Gastroesophageal sphincter (tissue), 4 donors: ENCODE measurements around the gene SSRP1. TPM values are rescaled to one million over a fixed set of nuclear protein-coding genes. Genes with fewer than 3 reads are reported as not detected.
"Not testable (repeated sequence)": the region's sequence is repeated elsewhere in the genome, so short reads cannot be mapped to it uniquely, and the experiment has no call there.

Experiments used
- ATAC-seq: fragments of 150-250 bp; one replicate; pipeline ENCODE4 v1.9.1; 2016; ENCODE audit warnings: mild to moderate bottlenecking, moderate library complexity
- H3K27ac ChIP-seq, 4 donors: fragments of 200-600 bp; sonication (generic) in 3 of 4; 1 replicate in 3 of 4; 2 replicates in 1 of 4; pipeline ENCODE4 v1.5.1; 2016 to 2019
- H3K27me3 ChIP-seq: fragments of 200-600 bp; sonication (generic); one replicate; pipeline ENCODE4 v1.5.1; 2019
- H3K36me3 ChIP-seq, 2 donors: fragments of 200-600 bp; sonication (generic); one replicate each; pipeline ENCODE4 v1.5.1; 2019; ENCODE audit warnings: control low read depth in 1 of 2
- H3K4me1 ChIP-seq, 3 donors: fragments of 200-600 bp; sonication (generic); 1 replicate in 2 of 3; 2 replicates in 1 of 3; pipeline ENCODE4 v1.5.1; 2016 to 2019; ENCODE audit warnings: control low read depth in 2 of 3
- H3K4me3 ChIP-seq, 2 donors: fragments of 200-600 bp; sonication (generic); one replicate each; pipeline ENCODE4 v1.5.1; 2019; ENCODE audit warnings: mild to moderate bottlenecking in 1 of 2, moderate library complexity in 1 of 2
- H3K9me3 ChIP-seq, 3 donors: fragments of 200-600 bp; sonication (generic); one replicate each; pipeline ENCODE4 v1.5.1; 2017 to 2019; ENCODE audit warnings: control low read depth in 2 of 3
- CTCF ChIP-seq, 4 experiments: fragments of 200-600 bp in 2 of 4; fragments of 450-650 bp in 2 of 4; sonication (generic) in 1 of 4; IDR thresholded peaks; one replicate each; pipeline ENCODE4 v1.5.1; 2017 to 2019; ENCODE audit warnings: antibody characterized with exemption in 4 of 4, mild to moderate bottlenecking in 2 of 4, moderate library complexity in 2 of 4
- EP300 ChIP-seq: sonication (generic); formaldehyde crosslinking; IDR thresholded peaks from one replicate; pipeline ENCODE4 v1.6.1; 2017; ENCODE audit warnings: antibody characterized with exemption, mild to moderate bottlenecking
- POLR2A ChIP-seq, 2 donors: fragments of 450-650 bp; IDR thresholded peaks; one replicate each; pipeline ENCODE4 v1.6.1; 2017; ENCODE audit warnings: antibody characterized with exemption in 2 of 2, mild to moderate bottlenecking in 2 of 2, moderate library complexity in 1 of 2
- POLR2AphosphoS5 ChIP-seq: sonication (generic); formaldehyde crosslinking; IDR thresholded peaks from one replicate; pipeline ENCODE4 v1.6.1; 2017; ENCODE audit warnings: antibody characterized with exemption
- WGBS, 2 donors: methylation state at CpG; one replicate each; pipeline ENCODE4 v1.1.5; 2018; ENCODE audit warnings: low coverage in 1 of 2; 5-methylcytosine and 5-hydroxymethylcytosine counted together
- total RNA-seq, 4 donors: library from RNA; depleted of rRNA; stranded (reverse); fragments of >200 nt; gene quantifications; one replicate each; pipeline ENCODE4 v1.1.0, GENCODE V29; 2016

The SSRP1 gene
- total RNA-seq, 4 donors from 2014 or later = 66.0 to 101 (median 79.8) TPM

- WGBS, 2 donors = 31 to 35% methylated on average over 7 to 8 of the region's 11 CpGs
- Histone ChIP-seq H3K27me3 (no peaks in the 10 kb centered on the region), H3K4me1 (peaks cover 0 to 7% (median 0%) of the 10 kb centered on the region in 3 donors), H3K9me3 (no peaks in the 10 kb centered on the region), H3K4me3 (no peak overlapping the region), H3K36me3 (no peaks in the 10 kb centered on the region), H3K27ac (peak overlapping the region in 1 of 4 donors; percentile 32)
- TF ChIP-seq CTCF (IDR thresholded peaks at IDR 0.05) = no peak
- TF ChIP-seq EP300 = no peak
- no peak for TF ChIP-seq POLR2A (IDR thresholded peaks at IDR 0.05)
- no peak for TF ChIP-seq POLR2AphosphoS5
- no peak for ATAC-seq
These were observed 46.7 kb downstream of the SSRP1 start for GRCh38 chr11:57288771-57289579.

- 88% methylated on average over 3 of the region's 3 CpGs; no CpG with 5 or more reads in 1 of the 2 donors for WGBS, 2 donors
- ATAC-seq = no peak
- no peaks in the 10 kb centered on the region for H3K36me3 ChIP-seq
These were observed 47.8 kb downstream of the SSRP1 start for GRCh38 chr11:57287884-57288283.

GRCh38 chr11:57283231-57283990 lies 52.3 kb downstream of the SSRP1 start:
- Histone ChIP-seq H3K4me1 (peaks cover 0 to 9% (median 0%) of the 10 kb centered on the region in 3 donors), H3K27ac (no peak overlapping the region), H3K27me3 (no peaks in the 10 kb centered on the region), H3K36me3 (no peaks in the 10 kb centered on the region), H3K4me3 (no peak overlapping the region), H3K9me3 (no peaks in the 10 kb centered on the region)
- 88 to 100% methylated on average over 1 of the region's 2 CpGs for WGBS, 2 donors
- no peak for TF ChIP-seq POLR2A (IDR thresholded peaks at IDR 0.05)
- no peak for TF ChIP-seq POLR2AphosphoS5
- TF ChIP-seq CTCF (IDR thresholded peaks at IDR 0.05) = no peak
- no peak for TF ChIP-seq EP300
- no peak for ATAC-seq

More at GRCh38 chr11:57287884-57288283, 47.8 kb downstream of the SSRP1 start:
- Histone ChIP-seq H3K4me3 (no peak overlapping the region), H3K4me1 (peaks cover 0 to 7% (median 0%) of the 10 kb centered on the region in 3 donors), H3K27me3 (no peaks in the 10 kb centered on the region), H3K9me3 (no peaks in the 10 kb centered on the region), H3K27ac (no peak overlapping the region)
- TF ChIP-seq CTCF (IDR thresholded peaks at IDR 0.05) = no peak
- no peak for TF ChIP-seq EP300
- TF ChIP-seq POLR2A (IDR thresholded peaks at IDR 0.05) = no peak
- TF ChIP-seq POLR2AphosphoS5 = no peak

GRCh38 chr11:57281546-57281945 lies 54.1 kb downstream of the SSRP1 start:
- not testable (repeated sequence) for H3K27ac ChIP-seq, H3K4me3 ChIP-seq, H3K36me3 ChIP-seq, H3K27me3 ChIP-seq, H3K9me3 ChIP-seq, ATAC-seq
- 89 to 94% methylated on average over 4 of the region's 6 CpGs for WGBS, 2 donors
- H3K4me1 ChIP-seq = peaks cover 6 to 27% (median 13%) of the 10 kb centered on the region in 3 donors

- H3K4me1 ChIP-seq = peaks cover 6 to 27% (median 13%) of the 10 kb centered on the region in 3 donors
- H3K4me3 ChIP-seq = no peak overlapping the region
- no peaks in the 10 kb centered on the region for H3K36me3 ChIP-seq
- ATAC-seq = no peak
- H3K27ac ChIP-seq = peak overlapping the region in 2 of 4 donors; percentile 39 to 80
- TF ChIP-seq CTCF (IDR thresholded peaks at IDR 0.05) (no peak), EP300 (no peak), POLR2AphosphoS5 (no peak), POLR2A (IDR thresholded peaks at IDR 0.05) (no peak)
- no peaks in the 10 kb centered on the region for H3K27me3 ChIP-seq
- WGBS, 2 donors = 82 to 93% methylated on average over 4 to 5 of the region's 5 CpGs
- H3K9me3 ChIP-seq = no peaks in the 10 kb centered on the region
These were observed 56.6 kb downstream of the SSRP1 start for GRCh38 chr11:57279116-57279515.
